ENCODE results near the gene PCLO.

DNA sequence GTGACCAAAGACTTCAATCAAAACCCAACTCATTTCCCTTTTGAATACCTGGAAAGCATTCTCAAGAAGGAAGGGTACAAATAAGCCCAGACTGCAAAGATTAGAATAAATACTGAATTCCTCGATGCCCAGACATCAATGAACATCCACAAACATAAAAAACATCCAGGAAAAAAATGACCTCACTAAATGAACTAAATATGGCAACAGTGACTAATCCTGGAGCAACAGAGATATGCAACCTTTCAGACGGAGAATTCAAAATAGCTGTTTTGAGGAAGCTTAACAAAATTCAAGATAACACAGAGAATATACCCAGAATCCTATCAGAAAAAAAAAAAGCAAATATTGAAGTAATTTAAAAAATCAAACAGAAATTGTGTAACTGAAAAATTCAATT, 43.2 kb downstream of the PCLO start:
- TF ChIP-seq, protein P1, sequence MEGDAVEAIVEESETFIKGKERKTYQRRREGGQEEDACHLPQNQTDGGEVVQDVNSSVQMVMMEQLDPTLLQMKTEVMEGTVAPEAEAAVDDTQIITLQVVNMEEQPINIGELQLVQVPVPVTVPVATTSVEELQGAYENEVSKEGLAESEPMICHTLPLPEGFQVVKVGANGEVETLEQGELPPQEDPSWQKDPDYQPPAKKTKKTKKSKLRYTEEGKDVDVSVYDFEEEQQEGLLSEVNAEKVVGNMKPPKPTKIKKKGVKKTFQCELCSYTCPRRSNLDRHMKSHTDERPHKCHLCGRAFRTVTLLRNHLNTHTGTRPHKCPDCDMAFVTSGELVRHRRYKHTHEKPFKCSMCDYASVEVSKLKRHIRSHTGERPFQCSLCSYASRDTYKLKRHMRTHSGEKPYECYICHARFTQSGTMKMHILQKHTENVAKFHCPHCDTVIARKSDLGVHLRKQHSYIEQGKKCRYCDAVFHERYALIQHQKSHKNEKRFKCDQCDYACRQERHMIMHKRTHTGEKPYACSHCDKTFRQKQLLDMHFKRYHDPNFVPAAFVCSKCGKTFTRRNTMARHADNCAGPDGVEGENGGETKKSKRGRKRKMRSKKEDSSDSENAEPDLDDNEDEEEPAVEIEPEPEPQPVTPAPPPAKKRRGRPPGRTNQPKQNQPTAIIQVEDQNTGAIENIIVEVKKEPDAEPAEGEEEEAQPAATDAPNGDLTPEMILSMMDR (IDR thresholded peaks at IDR 0.05; ENCODE audit: control extremely low read depth in 1 of 3, insufficient read depth in 1 of 3, low read depth in 1 of 3, low read length in 3 of 3) = no peak
- TF ChIP-seq CBX5 (IDR thresholded peaks at IDR 0.05; ENCODE audit: low read depth, low read length) = no peak
- TF ChIP-seq, protein P2, sequence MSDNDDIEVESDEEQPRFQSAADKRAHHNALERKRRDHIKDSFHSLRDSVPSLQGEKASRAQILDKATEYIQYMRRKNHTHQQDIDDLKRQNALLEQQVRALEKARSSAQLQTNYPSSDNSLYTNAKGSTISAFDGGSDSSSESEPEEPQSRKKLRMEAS (IDR thresholded peaks at IDR 0.05) = no peak
- TF ChIP-seq SRF (IDR thresholded peaks at IDR 0.05; ENCODE audit: low read depth, low read length) = no peak
- no peak for TF ChIP-seq POLR2A (IDR thresholded peaks at IDR 0.05; ENCODE audit: control extremely low read depth in 1 of 2, low read depth in 2 of 2, low read length in 2 of 2)
- TF ChIP-seq EP300 (IDR thresholded peaks at IDR 0.05; ENCODE audit: borderline replicate concordance in 1 of 2, low read depth in 2 of 2, low read length in 2 of 2) = no peak
- no peak for TF ChIP-seq POLR2AphosphoS5 (IDR thresholded peaks at IDR 0.05; ENCODE audit: low read depth, low read length)
